Body of pancreas (tissue), 4 donors: ENCODE data around the gene NTHL1. TPM values are rescaled to one million over a fixed set of nuclear protein-coding genes. Genes with fewer than 3 reads are reported as not detected.

Experiments
- ATAC-seq: fragments of 150-250 bp; one replicate; pipeline ENCODE4 v1.9.1; 2016
- DNase-seq, 4 donors: peaks; one replicate each; pipeline ENCODE4 v3.0.0-alpha.2; 2019
- H3K27ac ChIP-seq, 4 donors: fragments of 200-600 bp; sonication (generic); 1 replicate in 3 of 4; 2 replicates in 1 of 4; pipeline versions ENCODE4 v1.5.1 to v1.6.1; 2016 to 2019; ENCODE audit warnings: mild to moderate bottlenecking in 1 of 4, mixed read lengths in 1 of 4, moderate library complexity in 1 of 4
- H3K27me3 ChIP-seq, 2 donors: fragments of 200-600 bp; sonication (generic); one replicate each; pipeline ENCODE4 v1.6.0; 2016; ENCODE audit warnings: mild to moderate bottlenecking in 1 of 2
- H3K36me3 ChIP-seq, 2 donors: fragments of 200-600 bp; sonication (generic); replicated peaks in 1 of 2; 2 replicates each; pipeline ENCODE4 v1.5.1; 2016; ENCODE audit warnings: low read depth in 2 of 2; ENCODE audit not compliant: insufficient read depth in 1 of 2
- H3K4me1 ChIP-seq: fragments of 200-600 bp; sonication (generic); one replicate; pipeline ENCODE4 v1.6.0; 2016
- H3K4me3 ChIP-seq, 2 donors: fragments of 200-600 bp; sonication (generic); 1 replicate in 1 of 2; 2 replicates in 1 of 2; pipeline ENCODE4 v1.5.1; 2016 to 2019
- H3K9me3 ChIP-seq, 3 donors: fragments of 200-600 bp; sonication (generic); 1 replicate in 2 of 3; 2 replicates in 1 of 3; pipeline ENCODE4 v1.5.1; 2016
- CTCF ChIP-seq, 7 experiments: fragments of 450-650 bp in 4 of 7; fragments of 200-600 bp in 3 of 7; sonication (generic) in 3 of 7; IDR thresholded peaks; one replicate each; pipeline ENCODE4 v1.5.1; 2016 to 2019; ENCODE audit warnings: antibody characterized with exemption in 7 of 7
- POLR2A ChIP-seq, 3 donors: fragments of 450-650 bp; IDR thresholded peaks; one replicate each; pipeline ENCODE4 v1.6.1; 2016; ENCODE audit warnings: antibody characterized with exemption in 3 of 3, mild to moderate bottlenecking in 2 of 3
- WGBS, 2 donors: methylation state at CpG; one replicate each; pipeline ENCODE4 v1.1.5; 2017; 5-methylcytosine and 5-hydroxymethylcytosine counted together
- intact Hi-C: fragments of 100-400 bp; cut with DNase I; formaldehyde crosslinking; loops from one replicate; pipeline ENCODE4 v1.15.1; 2023
- total RNA-seq, 2 donors: library from RNA; depleted of rRNA; stranded (reverse); fragments of >200 nt; gene quantifications; one replicate each; pipeline ENCODE4 v1.1.0, GENCODE V29; 2016

NTHL1 gene
- total RNA-seq, 2 donors from 2014 or later = 15.2 to 19.7 TPM

GRCh38 chr16:2071454-2072202 is 24.0 kb upstream of the NTHL1 start:
- no peak for ATAC-seq
- Histone ChIP-seq H3K27ac (no peak overlapping the region), H3K4me3 (no peak overlapping the region), H3K4me1 (no peaks in the 10 kb centered on the region), H3K9me3 (no peaks in the 10 kb centered on the region), H3K27me3 (no peaks in the 10 kb centered on the region), H3K36me3 (peaks cover 14% of the 10 kb centered on the region in 2 donors)
- TF ChIP-seq CTCF (IDR thresholded peaks at IDR 0.05) (no peak), POLR2A (IDR thresholded peaks at IDR 0.05) (no peak)
- 88 to 100% methylated on average over 5 to 29 of the region's 34 CpGs for WGBS, 2 donors
- DNase-seq = no peak
- intact Hi-C loops = no loop called here

GRCh38 chr16:2070576-2071453 is 23.2 kb upstream of the NTHL1 start:
- H3K27me3 ChIP-seq = no peaks in the 10 kb centered on the region
- 91 to 95% methylated on average over 13 to 28 of the region's 29 CpGs for WGBS, 2 donors
- ATAC-seq (no peak), DNase-seq (no peak)
- H3K4me3 ChIP-seq = no peak overlapping the region
- no peaks in the 10 kb centered on the region for H3K9me3 ChIP-seq
- H3K4me1 ChIP-seq = no peaks in the 10 kb centered on the region
- no peak overlapping the region for H3K27ac ChIP-seq
- peaks cover 14 to 15% of the 10 kb centered on the region in 2 donors for H3K36me3 ChIP-seq
- no peak for TF ChIP-seq CTCF (IDR thresholded peaks at IDR 0.05)
- no peak for TF ChIP-seq POLR2A (IDR thresholded peaks at IDR 0.05)
- intact Hi-C loops = no loop called here

DNA sequence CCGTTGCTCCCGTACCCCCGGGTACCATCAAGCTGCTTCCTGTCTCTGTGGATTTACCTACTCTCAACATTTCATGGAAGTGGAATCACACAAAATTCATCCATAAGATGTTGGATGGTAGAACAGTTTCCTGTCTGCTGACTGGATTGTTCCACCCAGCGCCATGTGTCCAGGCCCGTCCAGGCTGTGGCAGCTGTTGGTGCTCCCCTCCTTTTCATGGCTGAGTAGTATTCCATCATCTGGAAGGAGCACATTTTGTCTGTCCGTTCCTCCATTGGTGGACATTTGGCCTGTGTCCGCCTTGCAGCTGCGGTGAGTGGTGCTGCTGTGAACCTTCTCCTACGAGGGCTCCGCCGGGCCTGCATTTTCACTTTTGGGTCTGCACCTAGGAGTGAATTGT is 18.5 kb upstream of the NTHL1 start:
- intact Hi-C loops = no loop called here
- Histone ChIP-seq H3K27ac (no peak overlapping the region), H3K36me3 (peaks cover 0 to 7% of the 10 kb centered on the region in 2 donors), H3K4me3 (no peak overlapping the region), H3K27me3 (no peaks in the 10 kb centered on the region), H3K9me3 (no peaks in the 10 kb centered on the region), H3K4me1 (no peaks in the 10 kb centered on the region)
- no peak for TF ChIP-seq CTCF (IDR thresholded peaks at IDR 0.05)
- TF ChIP-seq POLR2A (IDR thresholded peaks at IDR 0.05) = no peak
- 94 to 99% methylated on average over 11 of the region's 11 CpGs for WGBS, 2 donors
- DNase-seq (no peak), ATAC-seq (no peak)

- H3K27me3 ChIP-seq = no peaks in the 10 kb centered on the region
- TF ChIP-seq POLR2A (IDR thresholded peaks at IDR 0.05) = no peak
- TF ChIP-seq CTCF (IDR thresholded peaks at IDR 0.05) = no peak
- no peak for DNase-seq
- no peak for ATAC-seq
- intact Hi-C loops = no loop called here
- 92 to 97% methylated on average over 10 to 13 of the region's 16 CpGs for WGBS, 2 donors
- peaks cover 0 to 7% of the 10 kb centered on the region in 2 donors for H3K36me3 ChIP-seq
- H3K4me1 ChIP-seq = no peaks in the 10 kb centered on the region
- no peak overlapping the region for H3K4me3 ChIP-seq
- no peak overlapping the region for H3K27ac ChIP-seq
- H3K9me3 ChIP-seq = no peaks in the 10 kb centered on the region
Observed at GRCh38 chr16:2064368-2064945, 16.8 kb upstream of the NTHL1 start.
